NCI-H69 (cell line): ENCODE measurements around the gene MTFP1.
"Not testable (repeated sequence)": the region's sequence is repeated elsewhere in the genome, so short reads cannot be mapped to it uniquely, and the experiment has no call there.

ENCODE experiments used
- DNase-seq: peaks from one replicate; lab custom pipeline; 2025; lab: John Stamatoyannopoulos, UW

The MTFP1 gene

DNA sequence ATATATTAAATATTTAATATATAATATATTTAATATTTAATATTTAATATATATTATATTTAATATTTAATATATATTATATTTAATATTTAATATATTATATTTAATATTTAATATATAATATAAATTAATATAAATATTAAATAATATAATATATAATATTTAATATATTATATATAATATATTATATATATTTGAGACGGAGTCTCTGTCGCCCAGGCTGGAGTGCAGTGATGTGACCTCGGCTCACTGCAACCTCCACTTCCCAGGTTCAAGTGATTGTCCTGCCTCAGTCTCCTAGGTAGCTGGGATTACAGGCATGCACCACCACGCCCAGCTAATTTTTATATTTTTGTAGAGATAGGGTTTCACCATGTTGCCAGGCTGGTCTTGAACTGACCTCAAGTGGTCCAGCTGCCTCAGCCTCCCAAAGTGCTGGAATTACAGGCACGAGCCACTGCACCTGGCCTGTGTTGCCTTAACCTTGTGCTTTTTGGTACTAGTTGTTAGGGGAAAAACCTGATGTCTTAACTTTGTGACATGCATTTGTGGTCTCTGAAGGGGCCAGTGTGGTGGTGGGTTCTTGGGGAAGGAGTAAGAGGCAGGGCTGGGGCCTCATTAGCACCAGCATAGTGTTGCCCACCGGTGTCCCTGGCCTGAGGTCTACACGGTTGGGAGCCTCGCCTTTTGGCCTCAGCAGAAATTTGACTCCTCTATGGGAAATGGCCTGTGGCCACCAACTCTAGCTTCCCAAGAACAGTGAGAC is 29.7 kb downstream of the MTFP1 start:
- no peak for DNase-seq

DNA sequence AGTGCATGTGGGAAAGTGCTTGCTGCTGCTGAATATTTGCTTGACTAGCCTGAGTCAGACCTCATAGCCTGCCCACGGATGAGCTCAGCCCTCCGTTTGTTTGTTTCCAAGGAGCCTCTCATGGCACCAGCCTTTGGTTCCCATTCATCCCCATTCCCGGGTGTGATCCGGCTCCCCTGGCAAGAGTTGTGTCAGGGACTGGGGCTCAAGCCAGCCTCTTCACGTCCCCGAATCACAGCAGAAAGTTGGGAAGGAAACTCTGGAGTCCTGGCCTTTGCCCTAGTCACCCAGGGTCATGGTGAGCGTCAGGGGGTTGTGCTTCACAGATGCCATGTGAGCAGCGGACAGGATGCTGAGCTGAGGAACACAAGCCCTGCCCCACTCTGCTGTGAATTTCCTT is 32.4 kb downstream of the MTFP1 start:
- DNase-seq, result no peak

DNA sequence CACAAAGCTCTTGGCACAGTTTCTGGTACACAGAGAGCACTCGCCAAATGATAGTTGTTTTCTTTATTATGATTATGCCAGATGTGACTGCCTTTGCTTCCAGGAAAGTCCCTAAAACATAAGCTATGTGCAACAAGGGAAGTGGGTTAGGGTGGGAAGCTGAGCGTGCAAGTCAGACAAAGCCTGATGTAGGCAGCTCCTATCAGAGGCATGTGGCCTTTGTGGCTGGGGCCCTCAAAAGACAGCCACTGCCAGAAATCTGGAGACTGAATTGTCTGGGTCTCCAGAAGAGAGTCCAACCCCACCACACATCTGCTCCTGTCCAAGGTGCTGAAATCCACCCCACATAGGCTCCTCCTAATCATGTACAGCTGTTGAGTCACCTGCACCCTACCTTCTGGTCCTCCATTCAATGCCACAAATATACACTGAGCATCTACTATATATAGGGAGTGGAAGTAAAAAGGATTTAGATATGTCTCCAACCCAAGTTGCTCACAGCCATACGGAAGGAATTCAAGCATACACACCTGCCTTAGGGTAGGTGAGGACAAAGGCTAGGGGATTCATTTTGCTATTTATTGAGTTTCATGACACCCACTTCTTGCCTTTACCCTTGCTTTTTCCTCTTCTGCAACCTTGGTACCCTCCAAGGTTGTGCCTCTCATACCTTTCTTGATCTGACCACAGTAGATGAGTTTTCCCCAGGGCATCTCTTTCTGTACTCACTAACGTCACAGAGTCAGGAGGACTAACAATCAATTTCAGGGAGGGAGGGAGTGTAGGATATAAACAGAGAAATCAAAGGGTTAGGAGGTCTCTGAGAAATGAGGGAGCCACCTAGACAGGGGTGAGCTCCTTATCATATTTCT is 33.8 kb downstream of the MTFP1 start:
- DNase-seq, result peak; percentile 50

DNA sequence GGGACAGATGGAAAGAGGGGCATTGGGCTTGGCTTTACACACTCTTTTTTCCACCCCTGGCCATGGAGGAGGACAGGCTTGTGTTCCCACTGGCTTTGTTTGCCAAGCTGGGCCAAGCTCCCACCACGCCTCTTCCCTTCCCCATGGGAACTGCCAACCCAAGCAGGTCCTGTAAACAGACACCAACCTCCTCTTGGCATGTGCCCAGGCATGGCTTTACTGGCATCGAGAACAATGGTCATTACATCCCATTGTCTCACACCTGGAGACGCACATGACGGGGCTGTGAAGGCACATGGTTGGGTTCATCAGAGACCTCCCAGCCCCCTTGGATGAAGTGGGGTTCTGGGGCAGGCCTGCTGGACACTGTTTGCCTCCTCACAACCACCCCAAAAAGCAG is 34.6 kb downstream of the MTFP1 start:
- peak; percentile 92 for DNase-seq

DNA sequence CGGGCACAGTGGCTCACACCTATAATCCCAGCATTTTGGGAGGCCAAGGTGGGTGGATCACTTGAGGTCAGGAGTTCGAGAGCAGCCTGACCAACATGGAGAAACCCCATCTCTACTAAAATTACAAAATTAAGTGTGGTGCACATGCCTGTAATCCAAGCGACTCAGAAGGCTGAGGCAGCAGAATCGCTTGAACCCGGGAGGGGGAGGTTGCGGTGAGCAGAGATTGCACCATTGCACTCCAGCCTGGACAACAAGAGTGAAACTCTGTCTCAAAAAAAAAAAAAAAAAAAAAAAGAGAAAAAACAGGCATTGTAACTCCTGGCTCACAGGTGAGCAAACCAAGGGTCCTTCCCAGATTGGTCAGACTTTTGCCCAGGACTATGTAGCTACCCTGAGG is 35.0 kb downstream of the MTFP1 start:
- not testable (repeated sequence) for DNase-seq

DNA sequence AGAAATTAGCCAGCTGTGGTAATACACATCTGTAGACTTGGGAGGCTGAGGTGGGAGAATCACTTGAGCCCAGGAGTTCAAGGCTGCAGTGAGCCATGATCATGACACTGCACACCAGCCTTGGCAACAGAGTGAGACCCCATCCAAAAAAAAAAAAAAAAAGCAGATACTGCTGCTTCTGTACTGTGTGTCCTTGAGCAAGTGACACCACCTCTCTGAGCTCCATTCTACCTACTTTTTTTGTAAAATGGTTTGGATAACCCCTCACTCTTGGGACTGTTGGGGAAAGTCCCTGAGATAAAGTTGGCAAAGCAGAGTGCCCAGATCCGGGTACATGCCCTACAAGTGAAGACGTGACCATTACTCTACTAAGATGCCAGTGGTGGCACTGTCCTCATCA is 43.6 kb downstream of the MTFP1 start:
- no peak for DNase-seq

DNA sequence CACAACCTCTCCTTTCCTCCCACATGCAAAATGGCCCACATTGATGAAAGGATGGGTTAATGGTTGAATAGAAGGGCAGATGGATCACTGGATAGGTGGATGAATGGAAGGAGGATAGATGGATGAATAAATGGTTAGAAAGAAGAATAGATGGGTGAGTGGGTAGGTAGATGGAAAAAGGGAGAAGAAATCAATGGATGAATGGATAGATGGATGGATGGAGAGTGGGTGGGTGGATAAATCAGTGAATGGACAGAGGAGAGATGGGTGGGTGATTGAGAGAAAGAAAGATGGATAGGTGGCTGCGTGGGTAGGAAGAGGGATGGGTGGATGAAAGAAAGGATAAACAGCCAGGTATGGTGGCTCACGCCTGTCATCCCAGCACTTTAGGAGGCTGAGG is 45.1 kb downstream of the MTFP1 start:
- no peak for DNase-seq

DNA sequence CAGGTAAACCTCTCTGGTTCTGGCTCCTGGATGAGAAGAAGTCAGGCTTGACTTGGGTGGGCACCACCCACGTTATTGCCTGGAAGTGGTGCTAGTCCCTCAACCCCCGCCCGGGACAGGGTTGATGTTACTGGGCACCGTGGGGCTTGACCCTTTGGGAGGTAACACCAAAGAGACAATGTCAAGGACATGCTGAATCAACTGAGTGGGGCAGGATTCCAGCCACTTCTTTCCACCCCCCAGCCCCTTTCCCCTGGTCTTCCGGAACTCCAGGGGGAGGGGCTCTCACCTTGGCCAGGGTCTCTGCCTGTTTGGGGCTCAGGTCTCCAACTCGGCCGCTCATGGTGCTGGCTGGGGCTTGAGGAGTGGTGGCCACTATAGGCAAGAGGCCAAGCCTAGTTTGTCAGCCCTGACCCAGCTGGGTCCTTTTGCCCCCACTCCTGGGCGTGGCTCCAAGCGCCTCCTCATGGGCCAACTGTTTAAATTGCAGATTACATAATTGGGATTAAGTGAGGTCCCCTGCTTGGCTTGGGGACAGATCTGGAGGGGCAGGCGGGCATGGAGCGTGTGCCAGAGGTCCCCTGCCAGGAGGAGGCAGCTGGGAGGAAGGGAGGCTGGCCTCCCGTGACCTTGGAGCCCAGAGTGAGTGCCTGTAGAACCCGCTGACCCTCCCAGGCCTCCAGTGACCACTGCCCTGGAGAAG is 46.2 kb downstream of the MTFP1 start, which contains the start of gene SEC14L3:
Gene SEC14L3 (minus strand): TSS at position 402 of the 703 bp plus-strand sequence. CDS start 59 bp downstream, at position 343.
- DNase-seq, result peak; percentile 49

DNA sequence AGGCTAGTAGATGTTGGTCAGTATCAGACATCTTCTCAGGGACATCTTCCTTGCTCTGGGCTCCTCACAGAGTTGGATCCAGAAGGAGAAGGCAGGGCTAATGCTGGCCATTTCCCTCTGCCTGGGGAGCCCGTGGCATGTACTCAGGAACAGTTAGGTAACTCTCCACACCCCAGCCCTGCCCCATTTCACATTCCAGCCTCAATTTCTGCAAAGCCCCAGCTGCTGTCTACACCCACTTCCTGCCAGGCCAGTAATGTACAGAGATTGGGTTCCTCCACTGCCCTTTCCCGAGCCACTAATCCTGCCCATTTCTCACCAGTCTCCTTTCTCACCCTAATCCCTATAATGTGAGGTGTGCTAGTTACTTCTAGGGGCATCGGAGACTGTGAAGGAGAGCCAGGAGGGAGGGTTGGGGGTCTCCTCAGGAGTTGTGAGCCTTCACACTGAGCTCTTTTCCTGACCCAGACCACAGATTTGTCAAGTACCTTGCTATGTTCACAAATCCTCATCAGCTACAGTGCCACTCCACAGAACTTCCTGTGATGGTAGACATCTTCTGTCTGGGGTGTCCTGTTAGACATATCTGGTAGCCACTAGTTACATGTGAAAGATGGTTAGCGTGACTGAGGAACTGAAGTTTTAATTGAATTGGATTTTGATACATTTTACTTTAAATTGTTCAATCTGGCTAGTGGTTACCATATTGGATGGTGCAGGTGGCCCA is 47.6 kb downstream of the MTFP1 start:
- no peak for DNase-seq

DNA sequence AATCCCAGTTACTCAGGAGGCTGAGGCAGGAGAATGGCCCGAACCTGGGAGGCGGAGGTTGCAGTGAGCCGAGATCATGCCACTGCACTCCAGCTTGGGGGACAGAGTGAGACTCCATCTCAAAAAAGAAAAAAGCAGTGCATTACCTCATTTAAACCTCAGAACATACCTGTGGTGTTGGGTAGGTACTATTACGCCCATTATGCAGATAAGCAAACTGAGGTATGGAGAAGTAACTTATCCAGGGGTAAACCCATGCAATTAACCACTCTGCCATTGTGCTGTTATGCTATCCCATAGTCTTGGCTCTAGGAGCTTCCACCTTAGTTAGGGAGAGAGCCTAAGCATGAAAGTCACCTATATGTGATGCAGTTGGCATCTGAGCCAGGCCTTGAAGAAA is 48.6 kb downstream of the MTFP1 start:
- DNase-seq, result no peak

DNA sequence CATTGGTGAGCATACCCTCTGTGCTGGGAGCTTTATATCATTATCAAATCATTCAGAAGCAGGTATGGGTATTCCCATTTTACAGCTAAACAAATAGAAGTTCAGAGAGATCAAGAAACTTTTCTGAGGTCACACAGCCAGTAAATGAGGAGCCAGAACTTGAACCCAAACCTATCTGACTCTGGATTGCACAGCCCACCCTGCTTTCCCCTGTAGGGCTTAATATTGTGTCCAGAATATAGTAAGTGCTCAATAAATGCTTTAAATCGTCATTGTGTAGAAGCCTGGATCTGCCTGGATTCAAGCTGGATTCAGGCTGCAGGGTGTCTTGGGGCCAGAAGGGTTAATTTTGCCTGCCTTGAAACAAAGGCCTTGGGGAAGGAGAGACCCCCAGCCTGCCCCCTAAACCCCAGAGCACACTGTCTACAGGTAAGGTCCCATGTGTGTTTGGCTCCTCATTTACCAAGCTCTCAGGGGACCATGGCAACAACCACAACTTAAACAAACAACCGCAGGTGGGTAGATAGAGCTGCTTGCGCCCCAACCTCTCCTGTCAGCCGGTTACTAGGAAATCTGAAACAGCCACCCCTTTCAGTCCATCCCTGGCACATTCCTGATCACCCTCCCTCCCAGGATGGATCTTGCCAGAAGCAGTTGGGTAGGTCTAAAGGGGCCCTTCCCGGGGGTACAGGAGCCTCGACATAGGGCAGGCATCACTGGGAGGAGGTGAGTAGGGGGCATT is 49.3 kb downstream of the MTFP1 start:
- peak; percentile 61 for DNase-seq
